HL-60 (cell line): Measurements from ENCODE around the gene NOS3.

Experiments used
- CTCF ChIP-seq: IDR thresholded peaks from one replicate; pipeline ENCODE4 v1.5.1; 2011; ENCODE audit warnings: low read length, control low read depth, inconsistent platforms; ENCODE audit not compliant: insufficient read depth
- REST ChIP-seq: IDR thresholded peaks from 2 replicates; pipeline ENCODE4 v1.6.1; 2012; ENCODE audit warnings: low read depth; ENCODE audit not compliant: insufficient replicate concordance

- TF ChIP-seq CTCF (no peak), REST (no peak)
These were observed 65.5 kb downstream of the NOS3 start for GRCh38 chr7:151056283-151056665.
